ENCODE data around the gene MAFG. TPM values are rescaled to one million over a fixed set of nuclear protein-coding genes. Genes with fewer than 3 reads are reported as not detected.

MAFG gene
- total and polyA plus RNA-seq, 2 experiments from 2014 or later, result 21.3 to 28.5 TPM

- Histone ChIP-seq H3K27me3 (no peaks in the 10 kb centered on the region), H3K27ac (no peak overlapping the region), H3K79me2 (peaks cover 22% of the 10 kb centered on the region), H2AFZ (no peak overlapping the region), H4K20me1 (ENCODE audit: insufficient read depth, poor library complexity, severe bottlenecking) (peaks cover 18% of the 10 kb centered on the region), H3K4me3 (no peak overlapping the region), H3K4me1 (ENCODE audit: insufficient read depth) (peaks cover 30% of the 10 kb centered on the region), H3K9me2 (replicated peaks; ENCODE audit: insufficient read depth) (no peaks in the 10 kb centered on the region), H3K36me3 (replicated peaks; ENCODE audit: insufficient read depth, low read depth) (no peaks in the 10 kb centered on the region), H3K4me2 (peak overlapping the region; percentile 98), H3K9me3 (ENCODE audit: low read depth) (no peaks in the 10 kb centered on the region)
- WGBS (ENCODE audit: low lambda C conversion rate, missing lambda C conversion rate), result 90% methylated on average over 25 of the region's 31 CpGs
- no peak for DNase-seq (ENCODE audit: low spot score)
- TF ChIP-seq EZH2 (IDR thresholded peaks at IDR 0.05; ENCODE audit: borderline replicate concordance), result no peak
- no peak for TF ChIP-seq EZH2phosphoT487 (IDR thresholded peaks at IDR 0.05; ENCODE audit: low read depth, severe bottlenecking, unreplicated experiment)
- no peak for TF ChIP-seq CTCF (IDR thresholded peaks at IDR 0.05; ENCODE audit: poor library complexity)
Observed at GRCh38 chr17:81929253-81930141, 2.0 kb upstream of the MAFG start.

GRCh38 chr17:81928544-81929252 lies 1.2 kb upstream of the MAFG start:
- Histone ChIP-seq H3K27me3 (no peaks in the 10 kb centered on the region), H3K4me1 (ENCODE audit: insufficient read depth) (peaks cover 38% of the 10 kb centered on the region), H4K20me1 (ENCODE audit: insufficient read depth, poor library complexity, severe bottlenecking) (peaks cover 26% of the 10 kb centered on the region), H3K36me3 (replicated peaks; ENCODE audit: insufficient read depth, low read depth) (no peaks in the 10 kb centered on the region), H3K9me3 (ENCODE audit: low read depth) (no peaks in the 10 kb centered on the region), H3K4me3 (peak overlapping the region; percentile 24), H2AFZ (peak overlapping the region; percentile 60), H3K4me2 (peak overlapping the region; percentile 98), H3K9me2 (replicated peaks; ENCODE audit: insufficient read depth) (no peaks in the 10 kb centered on the region), H3K27ac (peak overlapping the region; percentile 68), H3K79me2 (peaks cover 30% of the 10 kb centered on the region)
- 27% methylated on average over 41 of the region's 44 CpGs for WGBS (ENCODE audit: low lambda C conversion rate, missing lambda C conversion rate)
- TF ChIP-seq EZH2 (IDR thresholded peaks at IDR 0.05; ENCODE audit: borderline replicate concordance) (no peak), EZH2phosphoT487 (IDR thresholded peaks at IDR 0.05; ENCODE audit: low read depth, severe bottlenecking, unreplicated experiment) (no peak), CTCF (IDR thresholded peaks at IDR 0.05; ENCODE audit: poor library complexity) (no peak)
- peak; percentile 46 for DNase-seq (ENCODE audit: low spot score)

GRCh38 chr17:81927152-81927652 lies 333 bp downstream of the MAFG start:
- 2% methylated on average over 20 of the region's 78 CpGs for WGBS (ENCODE audit: low lambda C conversion rate, missing lambda C conversion rate)
- Histone ChIP-seq H3K4me1 (ENCODE audit: insufficient read depth) (peaks cover 46% of the 10 kb centered on the region), H3K27me3 (no peaks in the 10 kb centered on the region), H3K9me3 (ENCODE audit: low read depth) (no peaks in the 10 kb centered on the region), H4K20me1 (ENCODE audit: insufficient read depth, poor library complexity, severe bottlenecking) (peaks cover 37% of the 10 kb centered on the region), H3K4me3 (peak overlapping the region; percentile 54), H3K4me2 (peak overlapping the region; percentile 83), H2AFZ (no peak overlapping the region), H3K79me2 (peaks cover 43% of the 10 kb centered on the region), H3K9me2 (replicated peaks; ENCODE audit: insufficient read depth) (no peaks in the 10 kb centered on the region), H3K36me3 (replicated peaks; ENCODE audit: insufficient read depth, low read depth) (no peaks in the 10 kb centered on the region), H3K27ac (peak overlapping the region; percentile 97)
- DNase-seq (ENCODE audit: low spot score), result no peak
- no peak for TF ChIP-seq EZH2phosphoT487 (IDR thresholded peaks at IDR 0.05; ENCODE audit: low read depth, severe bottlenecking, unreplicated experiment)
- TF ChIP-seq EZH2 (IDR thresholded peaks at IDR 0.05; ENCODE audit: borderline replicate concordance), result no peak
- no peak for TF ChIP-seq CTCF (IDR thresholded peaks at IDR 0.05; ENCODE audit: poor library complexity)

All from hepatocyte (in vitro differentiated cells).